GM12878 (cell line): Measurements from ENCODE around the gene SCD5. TPM values are rescaled to one million over a fixed set of nuclear protein-coding genes. Genes with fewer than 3 reads are reported as not detected.

ENCODE experiments used
- ATAC-seq: fragments of 200-7000 bp; cut with Tn5 transposase; 3 replicates; pipeline ENCODE4 v1.9.1; 2020; ENCODE audit warnings: mild to moderate bottlenecking, moderate library complexity
- BruUV-seq: library from RNA; stranded (reverse); fragments of 400-500 nt; replicated peaks from 2 replicates; lab custom pipeline; 2021; lab: Mats Ljungman, UMichigan
- CTCF ChIA-PET: fragments of 300-600 bp; sonication (Branson Sonifier 250); formaldehyde crosslinking; extraction: SDS; loops from one replicate; lab custom pipeline; 2021; ENCODE audit warnings: inconsistent platforms; lab: Yijun Ruan, JAX
- POLR2A ChIA-PET: fragments of 350-600 bp; formaldehyde crosslinking; extraction: SDS; loops from one replicate; lab custom pipeline; 2021; ENCODE audit warnings: inconsistent platforms; lab: Charles Lee
- RAD21 ChIA-PET: fragments of 300-600 bp; sonication (Branson Sonifier 250); formaldehyde crosslinking; loops from one replicate; lab custom pipeline; 2023; ENCODE audit warnings: antibody characterized with exemption; ENCODE audit not compliant: unreplicated experiment; lab: Charles Lee
- SMC1A ChIA-PET: fragments of 300-600 bp; sonication (Branson Sonifier 250); formaldehyde crosslinking; loops from one replicate; lab custom pipeline; 2023; ENCODE audit not compliant: unreplicated experiment, uncharacterized antibody; lab: Charles Lee
- DNase-seq: peaks from one replicate; pipeline ENCODE4 v3.0.0-alpha.2; 2011; ENCODE audit warnings: low read depth, low spot score
- FAIRE-seq: peaks from 3 replicates; lab custom pipeline; 2011; peaks lifted over from hg19 to GRCh38; lab: Jason Lieb, UNC
- H2AFZ ChIP-seq: 2 replicates; pipeline ENCODE4 v1.6.0; 2011; ENCODE audit warnings: low read depth, low read length, control low read depth; ENCODE audit not compliant: control insufficient read depth
- H3K27ac ChIP-seq: 2 replicates; pipeline ENCODE4 v1.5.1; 2011; ENCODE audit warnings: control low read depth; ENCODE audit not compliant: control insufficient read depth, insufficient read depth
- H3K27me3 ChIP-seq, 2 experiments: replicated peaks in 1 of 2; 2 replicates each; pipeline versions ENCODE4 v1.6.0 to v1.6.1; 2011; ENCODE audit warnings: low read length in 1 of 2; ENCODE audit not compliant: control insufficient read depth in 2 of 2, insufficient read depth in 2 of 2
- H3K36me3 ChIP-seq, 2 experiments: 2 replicates each; pipeline ENCODE4 v1.5.1; 2011; ENCODE audit warnings: low read length in 1 of 2; ENCODE audit not compliant: control insufficient read depth in 2 of 2, insufficient read depth in 2 of 2
- H3K4me1 ChIP-seq: 2 replicates; pipeline ENCODE4 v1.6.1; 2011; ENCODE audit warnings: mild to moderate bottlenecking, low read length, moderate library complexity, mixed read lengths; ENCODE audit not compliant: control insufficient read depth, insufficient read depth
- H3K4me2 ChIP-seq: 2 replicates; pipeline ENCODE4 v1.6.0; 2011; ENCODE audit warnings: control low read depth; ENCODE audit not compliant: control insufficient read depth, insufficient read depth
- H3K4me3 ChIP-seq: fragments of 200-600 bp; sonication (generic); 2 replicates; pipeline ENCODE4 v1.5.1; 2016
- H3K79me2 ChIP-seq: 2 replicates; pipeline ENCODE4 v1.6.0; 2011; ENCODE audit warnings: low read length; ENCODE audit not compliant: control insufficient read depth, insufficient read depth
- H3K9ac ChIP-seq: 2 replicates; pipeline ENCODE4 v1.8.0; 2011; ENCODE audit warnings: low read length, control low read depth, mixed read lengths; ENCODE audit not compliant: control insufficient read depth, insufficient read depth
- H3K9me3 ChIP-seq: replicated peaks from 3 replicates; pipeline ENCODE4 v1.5.1; 2011; ENCODE audit warnings: mild to moderate bottlenecking, low read length; ENCODE audit not compliant: control insufficient read depth, insufficient read depth
- H4K20me1 ChIP-seq: 2 replicates; pipeline ENCODE4 v1.6.0; 2011; ENCODE audit not compliant: control insufficient read depth, insufficient read depth
- ATF7 ChIP-seq: fragments of 450-650 bp; IDR thresholded peaks from 2 replicates; pipeline ENCODE4 v1.6.1; 2016; ENCODE audit warnings: low read depth, mild to moderate bottlenecking
- CEBPB ChIP-seq, 2 experiments: fragments of 150-350 bp in 1 of 2; IDR thresholded peaks; 2 replicates each; pipeline ENCODE4 v1.6.1; 2012 to 2014; ENCODE audit warnings: low read depth in 2 of 2, low read length in 2 of 2, borderline replicate concordance in 1 of 2, inconsistent platforms in 1 of 2
- ETV6 ChIP-seq, 2 experiments: fragments of 450-650 bp in 1 of 2; IDR thresholded peaks in 1 of 2; conservative IDR thresholded peaks in 1 of 2; 2 replicates each; pipeline ENCODE4 v1.6.1; 2014; ENCODE audit warnings: antibody characterized with exemption in 1 of 2, borderline replicate concordance in 1 of 2, low read depth in 1 of 2, mild to moderate bottlenecking in 1 of 2, moderate library complexity in 1 of 2
- NFYB ChIP-seq: IDR thresholded peaks from 2 replicates; pipeline ENCODE4 v1.6.1; 2011; ENCODE audit warnings: low read depth, mild to moderate bottlenecking, low read length, improper control_type of control experiment, moderate library complexity; ENCODE audit not compliant: insufficient read depth
- SIX5 ChIP-seq: IDR thresholded peaks from 2 replicates; pipeline ENCODE4 v1.6.1; 2011; ENCODE audit warnings: mild to moderate bottlenecking, low read depth, low read length, moderate library complexity; ENCODE audit not compliant: severe bottlenecking
- SP1 ChIP-seq: IDR thresholded peaks from one replicate; pipeline ENCODE4 v1.6.1; 2011; ENCODE audit warnings: low read depth, low read length
- TARDBP ChIP-seq: IDR thresholded peaks from 2 replicates; pipeline ENCODE4 v1.6.1; 2016; ENCODE audit warnings: borderline replicate concordance
- TCF12 ChIP-seq: IDR thresholded peaks from 2 replicates; pipeline ENCODE4 v1.6.1; 2011; ENCODE audit warnings: low read depth, mild to moderate bottlenecking, low read length
- YY1 ChIP-seq: IDR thresholded peaks from 2 replicates; pipeline ENCODE4 v1.6.1; 2011; ENCODE audit warnings: low read depth, mild to moderate bottlenecking, low read length
- ZNF207 ChIP-seq: fragments of 450-650 bp; IDR thresholded peaks from 2 replicates; pipeline ENCODE4 v1.6.1; 2014; ENCODE audit warnings: antibody characterized with exemption, mild to moderate bottlenecking, borderline replicate concordance
- ZNF592 ChIP-seq: fragments of 450-650 bp; IDR thresholded peaks from 2 replicates; pipeline ENCODE4 v1.6.1; 2017; ENCODE audit warnings: mild to moderate bottlenecking, moderate library complexity
- ZNF622 ChIP-seq: fragments of 450-650 bp; IDR thresholded peaks from 2 replicates; pipeline ENCODE4 v1.6.1; 2017; ENCODE audit warnings: mild to moderate bottlenecking, inconsistent platforms
- WGBS: methylation state at CpG from one replicate; pipeline ENCODE4 v1.1.6; 2016; ENCODE audit warnings: low lambda C conversion rate; ENCODE audit not compliant: insufficient replicate concordance, insufficient coverage; ENCODE audit errors: missing lambda C conversion rate; 5-methylcytosine and 5-hydroxymethylcytosine counted together
- in situ Hi-C: fragments of 300-500 bp; cut with MboI; formaldehyde crosslinking; loops from 9 replicates; pipeline ENCODE4 v1.14.3; 2018; ENCODE audit warnings: mixed read lengths
- intact Hi-C: fragments of 100-400 bp; cut with micrococcal nuclease; formaldehyde crosslinking; loops from one replicate; pipeline ENCODE4 v1.14.2; 2022; ENCODE audit not compliant: unreplicated experiment
- polyA plus RNA-seq, 11 experiments: library from polyadenylated mRNA; depleted of rRNA in 4 of 11; unstranded in 6 of 11; stranded (reverse) in 5 of 11; fragments of >200 nt; fragmentation: Nextera tagmentation in 4 of 11; fragmentation: Illumina TruSeq in 1 of 11; extraction: Ambion mirVana in 4 of 11; extraction: Trizol in 1 of 11; gene quantifications; 1 replicate in 1 of 11; 2 replicates in 10 of 11; pipeline versions ENCODE4 v1.2.1 to v1.2.3, GENCODE V29; 2011 to 2016; ENCODE audit warnings: inconsistent platforms in 2 of 11, missing spikeins in 2 of 11, low read depth in 1 of 11
- total RNA-seq, 4 experiments: library from RNA; depleted of rRNA in 3 of 4; stranded (reverse); fragments of >200 nt in 3 of 4; fragmentation: Illumina TruSeq in 1 of 4; extraction: Trizol in 1 of 4; gene quantifications; 2 replicates each; pipeline versions ENCODE4 v1.2.1 to v1.2.3, GENCODE V29; 2013 to 2021

Gene SCD5
- total and polyA plus RNA-seq, 10 of the 15 experiments (the other 5 are each of a cell fraction or from before 2014, with no cell fraction given): 2.4 to 15.0 (median 4.2) TPM

GRCh38 chr4:82809619-82810018 is 11.0 kb upstream of the SCD5 start (continued):
- no peak for TF ChIP-seq ZNF592
- no peak for TF ChIP-seq CEBPB (IDR thresholded peaks at IDR 0.05; ENCODE audit: borderline replicate concordance in 1 of 2, low read depth in 2 of 2, low read length in 2 of 2)

- CTCF ChIA-PET: no interaction called here
- in situ Hi-C loops: no loop called here
- SMC1A ChIA-PET: interaction anchor here (1.4 kb wide), 1 partner anchor 11 kb away, joined by 3 read pairs; no protein-coding TSS in a partner anchor
- no peak for TF ChIP-seq TCF12
- TF ChIP-seq TARDBP: no peak
- no peak for TF ChIP-seq SP1
- TF ChIP-seq ZNF622: no peak
- no peak for TF ChIP-seq ATF7
- no peak for TF ChIP-seq NFYB
- no peak for TF ChIP-seq YY1
- no peak for TF ChIP-seq ZNF592
- no peak for TF ChIP-seq SIX5
- TF ChIP-seq ZNF207: no peak
- no peak for TF ChIP-seq ETV6 (conservative IDR thresholded peaks at IDR 0.05 in 1 of 2, IDR thresholded peaks at IDR 0.05 in 1 of 2; ENCODE audit: borderline replicate concordance in 1 of 2, low read depth in 1 of 2)
Measured at GRCh38 chr4:82803746-82804145, 5.2 kb upstream of the SCD5 start.

More at GRCh38 chr4:82803746-82804145, 5.2 kb upstream of the SCD5 start:
- Histone ChIP-seq H3K4me3 (no peak overlapping the region), H3K9me3 (no peaks in the 10 kb centered on the region), H3K27me3 (no peaks in the 10 kb centered on the region), H3K9ac (no peak overlapping the region), H2AFZ (no peak overlapping the region), H3K79me2 (no peaks in the 10 kb centered on the region), H3K36me3 (no peaks in the 10 kb centered on the region), H3K4me2 (no peak overlapping the region), H3K4me1 (peaks cover 4% of the 10 kb centered on the region; the same call in 1 of the 2 replicates), H3K27ac (no peak overlapping the region), H4K20me1 (no peaks in the 10 kb centered on the region)
- 44% methylated on average over 4 of the region's 4 CpGs for WGBS
- intact Hi-C loops: no loop called here
- RAD21 ChIA-PET: no interaction called here
- FAIRE-seq (no peak), DNase-seq (no peak), ATAC-seq (no peak)
- POLR2A ChIA-PET: no interaction called here
- no TSS peak for BruUV-seq
